ENCODE measurements around the gene SEC16A. TPM values are rescaled to one million over a fixed set of nuclear protein-coding genes. Genes with fewer than 3 reads are reported as not detected.
A peak's percentile ranks its signal among the peaks of the same experiment; 100 is the strongest.

SEC16A gene
- total RNA-seq, 1 experiment from 2014 or later: 56.4 TPM

- no peak overlapping the region for H2BK5ac ChIP-seq (ENCODE audit: insufficient read length, low read length)
- Mint-ChIP-seq H3K4me3 (no peak overlapping the region), H3K36me3 (ENCODE audit: insufficient read depth in 1 of 3, low read depth in 3 of 3) (peaks cover 48 to 79% (median 75%) of the 10 kb centered on the region in 3 experiments; a peak in 6 of 7 replicates), H3K27ac (peak overlapping the region in 1 of 3 experiments; percentile 73; a peak in 1 of 7 replicates), H3K9me3 (no peaks in the 10 kb centered on the region), H3K4me1 (no peaks in the 10 kb centered on the region), H3K27me3 (ENCODE audit: low read depth) (no peaks in the 10 kb centered on the region)
- H3K23ac ChIP-seq (ENCODE audit: insufficient read length, low read depth, low read length): no peak overlapping the region
- H3K23me2 ChIP-seq (ENCODE audit: insufficient read length, low read depth, low read length, poor library complexity, severe bottlenecking): no peaks in the 10 kb centered on the region
- no peak overlapping the region for H2BK15ac ChIP-seq (ENCODE audit: low read depth, low read length)
- no CpG with 5 or more reads among the region's 28 CpGs for WGBS (ENCODE audit: extremely low coverage, insufficient read length, low lambda C conversion rate)
- H3K79me2 ChIP-seq (ENCODE audit: insufficient read depth, low read length): no peaks in the 10 kb centered on the region
- H3K27ac ChIP-seq (ENCODE audit: insufficient read length, low read depth, low read length): no peak overlapping the region
- H2BK12ac ChIP-seq (ENCODE audit: insufficient read length, low read depth, low read length): no peak overlapping the region
- no peak for DNase-seq
- no peak overlapping the region for H3K4me2 ChIP-seq (ENCODE audit: insufficient read depth, insufficient read length, low read length)
- H3K79me1 ChIP-seq (ENCODE audit: insufficient read depth, low read depth, low read length, poor library complexity, severe bottlenecking): no peaks in the 10 kb centered on the region
- H3K4ac ChIP-seq (ENCODE audit: low read depth, low read length): no peak overlapping the region
- H3K27me3 ChIP-seq (ENCODE audit: insufficient read depth, low read length): no peaks in the 10 kb centered on the region
- no peak overlapping the region for H4K8ac ChIP-seq (replicated peaks; ENCODE audit: insufficient read length, low read depth, low read length)
- no peak overlapping the region for H3K18ac ChIP-seq (ENCODE audit: insufficient read length, low read depth, low read length)
- H3K9me3 ChIP-seq (ENCODE audit: control insufficient read depth, low read depth, low read length): no peaks in the 10 kb centered on the region
- H2AFZ ChIP-seq (ENCODE audit: low read length): no peak overlapping the region
- no peak overlapping the region for H2BK20ac ChIP-seq (ENCODE audit: low read depth, low read length, poor library complexity, severe bottlenecking)
- H4K20me1 ChIP-seq (ENCODE audit: control insufficient read depth, insufficient read depth, insufficient read length): no peaks in the 10 kb centered on the region
- no peak overlapping the region for H2AK5ac ChIP-seq (ENCODE audit: insufficient read length, low read length)
- H4K5ac ChIP-seq (ENCODE audit: insufficient read length, low read depth, low read length): no peak overlapping the region
- H4K91ac ChIP-seq (ENCODE audit: insufficient read length, low read depth, low read length): no peak overlapping the region
- H2BK120ac ChIP-seq (ENCODE audit: low read depth, low read length, poor library complexity, severe bottlenecking): no peak overlapping the region
- H3K4me1 ChIP-seq (ENCODE audit: insufficient read depth, low read length): no peaks in the 10 kb centered on the region
- TF ChIP-seq CTCF (conservative IDR thresholded peaks at IDR 0.05): no peak
- H3K14ac ChIP-seq (ENCODE audit: insufficient read depth, low read length): no peak overlapping the region
- H3K56ac ChIP-seq (ENCODE audit: insufficient read length, low read depth, low read length): no peak overlapping the region
- H3T11ph ChIP-seq (ENCODE audit: low read length): no peak overlapping the region
- no peak overlapping the region for H3K9ac ChIP-seq (ENCODE audit: extremely low read depth, insufficient read length, low read length)
These were observed 90.9 kb downstream of the SEC16A start for GRCh38 chr9:136391737-136392537.

Small RNA genes lying within 50 kb of the gene (microRNA-seq; reads per million reads assigned to microRNA genes)
- gene MIR4673 (ENCODE audit: borderline microRNAs expressed): not detected

Other genes with a start within 250 kb of the SEC16A start
- 25.0 and 25.8 TPM in 2 replicates for gene QSOX2, start 237.2 kb downstream of the SEC16A start, total RNA-seq (2021)
- 0.07 and 0.09 TPM in 2 replicates for gene CCDC187, start 178.9 kb downstream of the SEC16A start, total RNA-seq (2021)
- gene GPSM1, start 155.5 kb downstream of the SEC16A start, total RNA-seq (2021): 22.1 and 24.7 TPM in 2 replicates
- gene DNLZ, start 119.3 kb downstream of the SEC16A start, total RNA-seq (2021): 22.3 and 24.8 TPM in 2 replicates
- gene CARD9, start 109.4 kb downstream of the SEC16A start, total RNA-seq (2021): 5.5 and 5.6 TPM in 2 replicates
- 29.7 TPM in 2 replicates for gene SNAPC4, start 82.9 kb downstream of the SEC16A start, total RNA-seq (2021)
- gene ENTR1, start 72.4 kb downstream of the SEC16A start, total RNA-seq (2021): 105 and 108 TPM in 2 replicates
- 94.5 and 103 TPM in 2 replicates for gene PMPCA, start 72.4 kb downstream of the SEC16A start, total RNA-seq (2021)
- gene INPP5E, start 43.2 kb downstream of the SEC16A start, total RNA-seq (2021): 20.4 and 21.0 TPM in 2 replicates
- 63.7 and 71.6 TPM in 2 replicates for gene NOTCH1, start 63.0 kb upstream of the SEC16A start, total RNA-seq (2021)
- gene EGFL7, start 179.9 kb upstream of the SEC16A start, total RNA-seq (2021): 37.7 and 38.0 TPM in 2 replicates
- 28.3 and 29.7 TPM in 2 replicates for gene AGPAT2, start 204.4 kb upstream of the SEC16A start, total RNA-seq (2021)
- gene DIPK1B, start 229.5 kb upstream of the SEC16A start, total RNA-seq (2021): 38.2 and 40.3 TPM in 2 replicates